Neural cell (in vitro differentiated cells): ENCODE measurements around the gene QSOX2. TPM values are rescaled to one million over a fixed set of nuclear protein-coding genes. Genes with fewer than 3 reads are reported as not detected.

Source experiments
- H2AFZ ChIP-seq: fragments of 200-600, 300-800 bp; sonication (generic), shearing (Covaris generic); 2 replicates; pipeline ENCODE4 v1.6.0; 2014; ENCODE audit warnings: low read depth, mild to moderate bottlenecking, antibody characterized with exemption, low read length, moderate library complexity
- H3F3A ChIP-seq: fragments of 200-600 bp; shearing (Covaris generic); 2 replicates; pipeline ENCODE4 v1.6.1; 2016; ENCODE audit warnings: mild to moderate bottlenecking, moderate library complexity, mixed read lengths, antibody characterized with exemption, low read length; ENCODE audit not compliant: insufficient read depth, poor library complexity, severe bottlenecking
- H3K27ac ChIP-seq: fragments of 200-600, 300-800 bp; sonication (generic), shearing (Covaris generic); 2 replicates; pipeline ENCODE4 v1.5.1; 2014; ENCODE audit warnings: mild to moderate bottlenecking, low read length, moderate library complexity
- H3K27me3 ChIP-seq: fragments of 300-800, 200-600 bp; sonication (generic), shearing (Covaris generic); 2 replicates; pipeline ENCODE4 v1.6.0; 2014; ENCODE audit warnings: mild to moderate bottlenecking, low read depth, low read length, moderate library complexity; ENCODE audit not compliant: insufficient read depth
- H3K36me3 ChIP-seq: fragments of 300-800, 200-600 bp; sonication (generic), shearing (Covaris generic); 2 replicates; pipeline ENCODE4 v1.5.1; 2014; ENCODE audit warnings: mild to moderate bottlenecking, antibody characterized with exemption, low read length, moderate library complexity; ENCODE audit not compliant: insufficient read depth
- H3K4me2 ChIP-seq: fragments of 300-800, 200-600 bp; sonication (generic), shearing (Covaris generic); 2 replicates; pipeline ENCODE4 v1.6.0; 2014; ENCODE audit warnings: mild to moderate bottlenecking, low read length
- H3K4me3 ChIP-seq: fragments of 300-800, 200-600 bp; sonication (generic), shearing (Covaris generic); 2 replicates; pipeline ENCODE4 v1.5.1; 2014; ENCODE audit warnings: mild to moderate bottlenecking, low read length, moderate library complexity
- H3K79me2 ChIP-seq: fragments of 200-600 bp; shearing (Covaris generic); replicated peaks from 2 replicates; pipeline ENCODE4 v1.6.0; 2014; ENCODE audit warnings: mild to moderate bottlenecking, low read length, moderate library complexity; ENCODE audit not compliant: insufficient read depth
- H3K9ac ChIP-seq: fragments of 300-800, 200-600 bp; sonication (generic), shearing (Covaris generic); 2 replicates; pipeline ENCODE4 v1.6.1; 2016; ENCODE audit warnings: mild to moderate bottlenecking, low read length, mixed read lengths
- H3K9me2 ChIP-seq: fragments of 200-600 bp; shearing (Covaris generic); 2 replicates; pipeline ENCODE4 v1.6.1; 2016; ENCODE audit warnings: mild to moderate bottlenecking, low read length, mixed read lengths; ENCODE audit not compliant: insufficient read depth
- H3K9me3 ChIP-seq: fragments of 200-600, 300-800 bp; sonication (generic), shearing (Covaris generic); 2 replicates; pipeline ENCODE4 v1.6.1; 2016; ENCODE audit warnings: mild to moderate bottlenecking, mixed run types, low read length, moderate library complexity, mixed read lengths
- H4K20me1 ChIP-seq: fragments of 200-600 bp; shearing (Covaris generic); 2 replicates; pipeline ENCODE4 v1.6.1; 2016; ENCODE audit warnings: mild to moderate bottlenecking, mixed run types; ENCODE audit not compliant: insufficient read depth
- CTCF ChIP-seq: fragments of 450-650 bp; IDR thresholded peaks from 2 replicates; pipeline ENCODE4 v1.5.1; 2014; ENCODE audit warnings: antibody characterized with exemption, mild to moderate bottlenecking, moderate library complexity; ENCODE audit not compliant: poor library complexity, severe bottlenecking
- EP300 ChIP-seq: fragments of 450-650 bp; conservative IDR thresholded peaks from 2 replicates; pipeline ENCODE4 v1.6.1; 2014; ENCODE audit warnings: antibody characterized with exemption, mild to moderate bottlenecking, moderate library complexity; ENCODE audit not compliant: poor library complexity, severe bottlenecking
- EZH2 ChIP-seq: fragments of 200-600, 300-800 bp; shearing (Covaris generic), sonication (generic); IDR thresholded peaks from 2 replicates; pipeline ENCODE4 v1.6.1; 2014; ENCODE audit warnings: antibody characterized with exemption, low read length, borderline replicate concordance, mild to moderate bottlenecking; ENCODE audit not compliant: insufficient read depth, poor library complexity, severe bottlenecking
- MXI1 ChIP-seq: fragments of 450-650 bp; conservative IDR thresholded peaks from 2 replicates; pipeline ENCODE4 v1.6.1; 2014; ENCODE audit warnings: antibody characterized with exemption, mild to moderate bottlenecking; ENCODE audit not compliant: poor library complexity, severe bottlenecking
- POLR2AphosphoS5 ChIP-seq: IDR thresholded peaks from 2 replicates; pipeline ENCODE4 v1.6.1; 2012
- RAD21 ChIP-seq: fragments of 450-650 bp; conservative IDR thresholded peaks from 2 replicates; pipeline ENCODE4 v1.6.1; 2014; ENCODE audit warnings: antibody characterized with exemption, mild to moderate bottlenecking, moderate library complexity
- REST ChIP-seq: IDR thresholded peaks from 2 replicates; pipeline ENCODE4 v1.6.1; 2012; ENCODE audit warnings: borderline replicate concordance
- SMC3 ChIP-seq: fragments of 450-650 bp; conservative IDR thresholded peaks from 2 replicates; pipeline ENCODE4 v1.6.1; 2014; ENCODE audit warnings: antibody characterized with exemption, mild to moderate bottlenecking, moderate library complexity; ENCODE audit not compliant: poor library complexity
- TAF1 ChIP-seq: IDR thresholded peaks from 2 replicates; pipeline ENCODE4 v1.6.1; 2012; ENCODE audit warnings: low read depth
- polyA plus RNA-seq: library from polyadenylated mRNA; depleted of rRNA; stranded (reverse); fragments of >200 nt; gene quantifications from 2 replicates; pipeline ENCODE4 v1.2.3, GENCODE V29; 2014

The QSOX2 gene
- polyA plus RNA-seq, 1 donor from 2014 or later = 20.7 TPM

DNA sequence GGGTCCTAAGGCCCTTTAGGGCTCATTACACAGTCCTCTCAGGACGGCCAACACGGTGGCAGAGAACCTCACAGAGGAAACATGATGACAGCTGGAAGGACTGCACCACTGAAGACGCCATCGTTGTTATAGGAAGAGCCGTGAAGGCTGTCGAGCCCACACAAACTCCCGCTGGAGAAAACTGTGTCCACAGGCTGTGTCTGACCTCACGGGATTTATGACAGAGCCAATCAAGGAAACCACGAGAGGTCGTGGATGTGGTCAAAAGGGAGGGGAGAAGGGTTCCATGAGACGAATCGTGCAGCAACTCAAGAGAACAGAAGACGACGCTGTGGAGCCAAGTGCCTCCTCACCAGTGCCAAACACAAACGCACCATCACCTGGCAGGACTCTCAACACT is 12.2 kb downstream of the QSOX2 start:
- H3K4me3 ChIP-seq = no peak overlapping the region
- no peaks in the 10 kb centered on the region for H4K20me1 ChIP-seq
- no peaks in the 10 kb centered on the region for H3F3A ChIP-seq
- no peaks in the 10 kb centered on the region for H3K79me2 ChIP-seq
- H3K36me3 ChIP-seq = no peaks in the 10 kb centered on the region
- no peaks in the 10 kb centered on the region for H3K9me3 ChIP-seq
- H3K27me3 ChIP-seq = no peaks in the 10 kb centered on the region
- no peak overlapping the region for H3K4me2 ChIP-seq
- no peak overlapping the region for H3K27ac ChIP-seq
- no peak for TF ChIP-seq EP300
- TF ChIP-seq MXI1 = no peak
- no peak for TF ChIP-seq REST
- TF ChIP-seq TAF1 = no peak
- no peak for TF ChIP-seq POLR2AphosphoS5
- no peak for TF ChIP-seq SMC3
- TF ChIP-seq CTCF = no peak
- no peak for TF ChIP-seq EZH2
- no peak for TF ChIP-seq RAD21
- H2AFZ ChIP-seq = no peak overlapping the region
- H3K9ac ChIP-seq = no peak overlapping the region
- no peaks in the 10 kb centered on the region for H3K9me2 ChIP-seq

DNA sequence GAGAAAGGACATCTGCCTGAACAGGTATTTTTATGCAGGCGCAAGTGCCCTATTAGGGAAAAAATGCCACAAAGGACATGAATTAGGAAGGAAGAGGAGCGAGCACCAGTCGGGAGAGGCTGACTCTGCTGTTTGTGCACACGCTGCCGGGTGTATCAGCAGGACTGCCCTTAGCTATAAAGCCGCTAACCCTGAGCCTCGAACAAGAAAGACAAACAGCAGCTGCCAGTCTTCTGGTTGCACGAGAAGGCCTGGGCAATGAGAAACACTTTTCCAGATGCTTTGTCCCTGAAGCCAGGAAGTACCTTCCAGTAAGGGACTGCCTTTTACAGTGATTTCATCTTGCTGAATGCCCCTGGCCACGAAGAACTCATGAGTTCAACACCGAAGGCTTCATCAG is 12.6 kb downstream of the QSOX2 start:
- H3K9me2 ChIP-seq = no peaks in the 10 kb centered on the region
- H3K79me2 ChIP-seq = no peaks in the 10 kb centered on the region
- H4K20me1 ChIP-seq = no peaks in the 10 kb centered on the region

More for the DNA sequence above, 12.6 kb downstream of the QSOX2 start:
- TF ChIP-seq SMC3 (no peak), REST (no peak), CTCF (no peak)
- no peaks in the 10 kb centered on the region for H3K36me3 ChIP-seq
- H3K4me2 ChIP-seq = no peak overlapping the region
- H3K4me3 ChIP-seq = no peak overlapping the region
- no peaks in the 10 kb centered on the region for H3K27me3 ChIP-seq
- no peak overlapping the region for H2AFZ ChIP-seq
- H3K27ac ChIP-seq = no peak overlapping the region
- H3F3A ChIP-seq = no peaks in the 10 kb centered on the region
- H3K9ac ChIP-seq = no peak overlapping the region
- no peaks in the 10 kb centered on the region for H3K9me3 ChIP-seq
